Stimulated activated CD8-positive, alpha-beta memory T cell treated with anti-CD3 and anti-CD28 coated beads, Interleukin-4, amount 100 ng/mL, for 24 hours (primary cell): ENCODE data around the gene PLCB1.
"Not testable (repeated sequence)": the region's sequence is repeated elsewhere in the genome, so short reads cannot be mapped to it uniquely, and the experiment has no call there.

Source experiments
- DNase-seq: peaks from one replicate; pipeline ENCODE4 v3.0.0-alpha.2; 2020; ENCODE audit warnings: low read depth

The PLCB1 gene

GRCh38 chr20:8335059-8335458 lies 203.0 kb downstream of the PLCB1 start:
- DNase-seq: no peak

GRCh38 chr20:8335495-8336195 lies 203.6 kb downstream of the PLCB1 start:
- DNase-seq: no peak

- DNase-seq: no peak
Measured at GRCh38 chr20:8339349-8339748, 207.3 kb downstream of the PLCB1 start.

GRCh38 chr20:8342391-8342790 lies 210.3 kb downstream of the PLCB1 start:
- DNase-seq: no peak

GRCh38 chr20:8344106-8344505 lies 212.0 kb downstream of the PLCB1 start:
- no peak for DNase-seq

GRCh38 chr20:8344631-8345030 lies 212.6 kb downstream of the PLCB1 start:
- DNase-seq: no peak

- no peak for DNase-seq
Measured at GRCh38 chr20:8346700-8347270, 214.7 kb downstream of the PLCB1 start.

GRCh38 chr20:8350225-8350624 lies 218.2 kb downstream of the PLCB1 start:
- DNase-seq: not testable (repeated sequence)

GRCh38 chr20:8352486-8352885 lies 220.4 kb downstream of the PLCB1 start:
- no peak for DNase-seq

- DNase-seq: no peak
Measured at GRCh38 chr20:8353512-8353911, 221.4 kb downstream of the PLCB1 start.

GRCh38 chr20:8355453-8355852 lies 223.4 kb downstream of the PLCB1 start:
- no peak for DNase-seq

GRCh38 chr20:8356806-8357205 lies 224.7 kb downstream of the PLCB1 start:
- DNase-seq: no peak

- DNase-seq: no peak
Measured at GRCh38 chr20:8357703-8358102, 225.6 kb downstream of the PLCB1 start.

- no peak for DNase-seq
Measured at GRCh38 chr20:8360035-8360434, 228.0 kb downstream of the PLCB1 start.

- no peak for DNase-seq
Measured at GRCh38 chr20:8361006-8361652, 229.1 kb downstream of the PLCB1 start.

- DNase-seq: no peak
Measured at GRCh38 chr20:8361779-8362178, 229.7 kb downstream of the PLCB1 start.

- DNase-seq: no peak
Measured at GRCh38 chr20:8362457-8362856, 230.4 kb downstream of the PLCB1 start.

GRCh38 chr20:8363970-8364733 lies 232.1 kb downstream of the PLCB1 start:
- DNase-seq: no peak

GRCh38 chr20:8364734-8365078 lies 232.6 kb downstream of the PLCB1 start:
- no peak for DNase-seq

- DNase-seq: no peak
Measured at GRCh38 chr20:8365634-8366033, 233.6 kb downstream of the PLCB1 start.

GRCh38 chr20:8366303-8366923 lies 234.3 kb downstream of the PLCB1 start:
- DNase-seq: no peak

- DNase-seq: no peak
Measured at GRCh38 chr20:8367689-8368088, 235.6 kb downstream of the PLCB1 start.
